Endothelial cell of umbilical vein (primary cell): ENCODE data around the gene CLEC16A. TPM values are rescaled to one million over a fixed set of nuclear protein-coding genes. Genes with fewer than 3 reads are reported as not detected.

ENCODE experiments used
- BruUV-seq: library from RNA; stranded (reverse); fragments of 400-500 nt; replicated peaks from 2 replicates; lab custom pipeline; 2021; lab: Mats Ljungman, UMichigan
- CTCF ChIA-PET: fragments of 300-600, 350-600 bp; sonication (Branson Sonifier 250); formaldehyde crosslinking; loops from one replicate; lab custom pipeline; 2021; ENCODE audit warnings: antibody characterized with exemption, inconsistent platforms; lab: Charles Lee
- POLR2A ChIA-PET: fragments of 300-600, 350-600 bp; sonication (Branson Sonifier 250); formaldehyde crosslinking; loops from one replicate; lab custom pipeline; 2021; ENCODE audit warnings: antibody characterized with exemption, inconsistent platforms; lab: Charles Lee
- DNase-seq: peaks from one replicate; pipeline ENCODE4 v3.0.0-alpha.2; 2011; ENCODE audit warnings: low read depth, low spot score
- FAIRE-seq: peaks from 2 replicates; lab custom pipeline; 2011; peaks lifted over from hg19 to GRCh38; lab: Jason Lieb, UNC
- H2AFZ ChIP-seq: 2 replicates; pipeline ENCODE4 v1.6.0; 2012; ENCODE audit warnings: low read depth, low read length, control low read depth, inconsistent platforms
- H3K27ac ChIP-seq: 2 replicates; pipeline ENCODE4 v1.5.1; 2011; ENCODE audit warnings: low read depth, mild to moderate bottlenecking, control low read depth, low read length, moderate library complexity; ENCODE audit not compliant: insufficient read depth
- H3K27me3 ChIP-seq, 2 experiments: 2 replicates each; pipeline versions ENCODE4 v1.6.0 to v1.6.1; 2011; ENCODE audit warnings: low read length in 2 of 2, mixed read lengths in 1 of 2; ENCODE audit not compliant: control insufficient read depth in 2 of 2, insufficient read depth in 2 of 2
- H3K36me3 ChIP-seq, 2 experiments: 2 replicates in 1 of 2; 3 replicates in 1 of 2; pipeline ENCODE4 v1.5.1; 2011; ENCODE audit warnings: low read length in 2 of 2, mild to moderate bottlenecking in 1 of 2, moderate library complexity in 1 of 2; ENCODE audit not compliant: control insufficient read depth in 2 of 2, insufficient read depth in 2 of 2; ENCODE audit errors: extremely low read depth in 1 of 2
- H3K4me1 ChIP-seq: 3 replicates; pipeline ENCODE4 v1.5.1; 2011; ENCODE audit warnings: mild to moderate bottlenecking, low read length; ENCODE audit not compliant: control insufficient read depth, insufficient read depth; ENCODE audit errors: extremely low read depth
- H3K4me2 ChIP-seq: 2 replicates; pipeline ENCODE4 v1.6.1; 2011; ENCODE audit warnings: low read length, control low read depth, mixed read lengths; ENCODE audit not compliant: insufficient read depth
- H3K4me3 ChIP-seq, 3 experiments: fragments of 200-600 bp in 1 of 3; sonication (generic), shearing (Covaris generic) in 1 of 3; replicated peaks in 1 of 3; 2 replicates each; pipeline ENCODE4 v1.5.1; 2011 to 2016; ENCODE audit warnings: control low read depth in 3 of 3, low read length in 3 of 3, mild to moderate bottlenecking in 2 of 3, inconsistent platforms in 1 of 3, low read depth in 1 of 3, moderate library complexity in 1 of 3; ENCODE audit not compliant: insufficient read depth in 1 of 3
- H3K79me2 ChIP-seq: 2 replicates; pipeline ENCODE4 v1.6.0; 2012; ENCODE audit warnings: low read length, inconsistent platforms; ENCODE audit not compliant: control insufficient read depth, insufficient read depth
- H3K9ac ChIP-seq: replicated peaks from 2 replicates; pipeline ENCODE3; 2011; ENCODE audit warnings: low read length, control low read depth; ENCODE audit not compliant: insufficient read depth; ENCODE audit errors: extremely low read depth
- H3K9me1 ChIP-seq: replicated peaks from 3 replicates; pipeline ENCODE4 v1.6.0; 2011; ENCODE audit warnings: mild to moderate bottlenecking, low read length; ENCODE audit not compliant: control insufficient read depth, insufficient read depth; ENCODE audit errors: extremely low read depth
- H3K9me3 ChIP-seq: replicated peaks from 2 replicates; pipeline ENCODE4 v1.5.1; 2012; ENCODE audit warnings: low read length, inconsistent platforms; ENCODE audit not compliant: control insufficient read depth, insufficient read depth
- H4K20me1 ChIP-seq: replicated peaks from 2 replicates; pipeline ENCODE3; 2011; ENCODE audit warnings: mild to moderate bottlenecking, low read length; ENCODE audit not compliant: control insufficient read depth, insufficient read depth; ENCODE audit errors: extremely low read depth
- GATA2 ChIP-seq: IDR thresholded peaks from 2 replicates; pipeline ENCODE4 v1.7.0; 2011; ENCODE audit warnings: low read depth, mild to moderate bottlenecking, moderate library complexity, mixed read lengths, low read length; ENCODE audit not compliant: insufficient read length, insufficient read depth
- JUN ChIP-seq: IDR thresholded peaks from 2 replicates; pipeline ENCODE4 v1.6.1; 2011; ENCODE audit warnings: borderline replicate concordance, low read depth; ENCODE audit not compliant: insufficient read length, insufficient read depth
- MYC ChIP-seq: IDR thresholded peaks from one replicate; pipeline ENCODE4 v1.6.1; 2011; ENCODE audit warnings: mild to moderate bottlenecking, low read depth, low read length
- POLR2AphosphoS5 ChIP-seq: IDR thresholded peaks from 2 replicates; pipeline ENCODE4 v1.6.1; 2012; ENCODE audit warnings: low read depth, mild to moderate bottlenecking, control low read depth, low read length, moderate library complexity; ENCODE audit not compliant: insufficient read depth
- dilution Hi-C: fragments of 300-500 bp; cut with MboI; formaldehyde crosslinking; loops from one replicate; pipeline ENCODE4 v1.15.0; 2019; ENCODE audit warnings: low sequenced_read_pairs; ENCODE audit not compliant: extremely low pct_ligation_motif_present
- intact Hi-C: fragments of 100-400 bp; cut with micrococcal nuclease; formaldehyde crosslinking; loops from one replicate; pipeline ENCODE4 v1.10.0; 2022
- polyA plus RNA-seq, 4 experiments: library from polyadenylated mRNA; depleted of rRNA in 3 of 4; stranded (reverse) in 3 of 4; unstranded in 1 of 4; fragments of >200 nt; gene quantifications; 2 replicates each; pipeline versions ENCODE4 v1.2.1 to v1.2.3, GENCODE V29; 2011 to 2012; ENCODE audit warnings: missing spikeins in 1 of 4
- total RNA-seq: library from RNA; stranded (reverse); gene quantifications from 2 replicates; pipeline ENCODE4 v1.2.3, GENCODE V29; 2021
- TF ChIP-seq, protein P1 (sequence below), 2 donors: IDR thresholded peaks; 1 replicate in 1 of 2; 2 replicates in 1 of 2; pipeline ENCODE4 v1.5.1; 2011; ENCODE audit warnings: low read length in 2 of 2, mild to moderate bottlenecking in 2 of 2, moderate library complexity in 2 of 2, control low read depth in 1 of 2, inconsistent platforms in 1 of 2, low read depth in 1 of 2; ENCODE audit not compliant: insufficient read depth in 1 of 2; ENCODE audit errors: extremely low read depth in 1 of 2

Gene CLEC16A
- total and polyA plus RNA-seq, 2 donors (not counting 3 experiments of a cell fraction or from before 2014, with no cell fraction given), result 11.4 to 23.3 TPM

DNA sequence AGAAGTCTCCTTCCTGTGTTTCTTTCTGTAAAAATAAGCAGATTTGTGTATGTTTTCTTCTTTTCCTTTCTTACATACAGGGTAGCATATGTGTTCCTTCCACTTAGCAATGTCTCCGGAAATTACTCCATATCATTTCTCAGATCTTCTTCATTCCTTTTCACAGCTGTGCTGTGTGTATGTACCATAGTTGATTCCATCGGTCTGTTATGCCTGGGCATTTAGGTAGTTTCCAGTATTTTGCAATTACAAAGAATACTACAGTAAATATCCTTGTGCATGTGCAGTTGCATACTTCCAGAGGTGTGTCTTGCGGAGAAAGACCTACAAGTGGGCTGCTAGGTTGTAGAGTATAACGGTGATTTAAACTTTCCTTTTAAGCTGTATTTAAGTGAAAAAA is 69.8 kb downstream of the CLEC16A start:
- Histone ChIP-seq H3K79me2 (no peaks in the 10 kb centered on the region), H4K20me1 (no peaks in the 10 kb centered on the region), H3K36me3 (no peaks in the 10 kb centered on the region), H3K4me1 (peaks cover 7% of the 10 kb centered on the region), H3K9me1 (no peaks in the 10 kb centered on the region), H3K27ac (no peak overlapping the region), H3K9ac (no peak overlapping the region), H3K9me3 (no peaks in the 10 kb centered on the region), H3K4me3 (no peak overlapping the region), H2AFZ (no peak overlapping the region), H3K4me2 (no peak overlapping the region), H3K27me3 (no peaks in the 10 kb centered on the region)
- no TSS peak for BruUV-seq
- CTCF ChIA-PET, result no interaction called here
- dilution Hi-C loops (no loop called here), intact Hi-C loops (no loop called here)
- TF ChIP-seq, protein P1, sequence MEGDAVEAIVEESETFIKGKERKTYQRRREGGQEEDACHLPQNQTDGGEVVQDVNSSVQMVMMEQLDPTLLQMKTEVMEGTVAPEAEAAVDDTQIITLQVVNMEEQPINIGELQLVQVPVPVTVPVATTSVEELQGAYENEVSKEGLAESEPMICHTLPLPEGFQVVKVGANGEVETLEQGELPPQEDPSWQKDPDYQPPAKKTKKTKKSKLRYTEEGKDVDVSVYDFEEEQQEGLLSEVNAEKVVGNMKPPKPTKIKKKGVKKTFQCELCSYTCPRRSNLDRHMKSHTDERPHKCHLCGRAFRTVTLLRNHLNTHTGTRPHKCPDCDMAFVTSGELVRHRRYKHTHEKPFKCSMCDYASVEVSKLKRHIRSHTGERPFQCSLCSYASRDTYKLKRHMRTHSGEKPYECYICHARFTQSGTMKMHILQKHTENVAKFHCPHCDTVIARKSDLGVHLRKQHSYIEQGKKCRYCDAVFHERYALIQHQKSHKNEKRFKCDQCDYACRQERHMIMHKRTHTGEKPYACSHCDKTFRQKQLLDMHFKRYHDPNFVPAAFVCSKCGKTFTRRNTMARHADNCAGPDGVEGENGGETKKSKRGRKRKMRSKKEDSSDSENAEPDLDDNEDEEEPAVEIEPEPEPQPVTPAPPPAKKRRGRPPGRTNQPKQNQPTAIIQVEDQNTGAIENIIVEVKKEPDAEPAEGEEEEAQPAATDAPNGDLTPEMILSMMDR (IDR thresholded peaks at IDR 0.05; ENCODE audit: extremely low read depth in 1 of 2, insufficient read depth in 1 of 2, low read depth in 1 of 2, low read length in 2 of 2), result no peak
- TF ChIP-seq MYC (no peak), POLR2AphosphoS5 (no peak), GATA2 (no peak)
- DNase-seq, result no peak
- FAIRE-seq, result no peak
- POLR2A ChIA-PET, result no interaction called here

DNA sequence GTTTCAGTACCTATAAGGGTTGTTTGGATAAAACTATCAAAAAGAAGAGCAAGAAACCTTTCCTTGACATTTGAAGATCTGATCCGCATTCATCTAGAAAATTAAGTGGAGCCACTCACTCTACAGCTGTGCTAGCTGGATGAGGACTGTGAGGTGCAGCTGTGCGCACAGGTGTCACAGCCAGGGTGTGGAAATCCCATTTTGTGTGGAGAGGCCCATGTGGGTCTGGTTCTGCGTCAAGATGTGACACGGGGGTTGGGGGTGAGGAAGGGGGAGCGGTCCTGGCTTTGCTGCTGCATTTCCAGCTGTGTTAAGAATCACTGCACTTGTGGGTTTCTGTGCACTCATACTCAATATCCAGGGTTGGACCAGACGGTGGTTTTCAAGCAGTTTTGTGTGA is 70.7 kb downstream of the CLEC16A start:
- DNase-seq (no peak), FAIRE-seq (no peak)
- Histone ChIP-seq H3K4me2 (no peak overlapping the region), H3K9ac (no peak overlapping the region), H4K20me1 (no peaks in the 10 kb centered on the region), H3K79me2 (no peaks in the 10 kb centered on the region), H3K4me1 (peaks cover 7% of the 10 kb centered on the region), H3K9me1 (no peaks in the 10 kb centered on the region), H3K9me3 (no peaks in the 10 kb centered on the region), H3K27ac (no peak overlapping the region), H3K36me3 (no peaks in the 10 kb centered on the region), H2AFZ (no peak overlapping the region), H3K4me3 (no peak overlapping the region), H3K27me3 (no peaks in the 10 kb centered on the region)
- intact Hi-C loops, result no loop called here
- POLR2A ChIA-PET, result no interaction called here
- CTCF ChIA-PET, result interaction anchor here (2.5 kb wide), 1 partner anchor 241 kb away, joined by 8 read pairs; the partner anchor contains the start of gene SOCS1
- BruUV-seq, result no TSS peak
- dilution Hi-C loops, result no loop called here
- TF ChIP-seq JUN, result no peak
- TF ChIP-seq, protein P1 (IDR thresholded peaks at IDR 0.05; ENCODE audit: extremely low read depth in 1 of 2, insufficient read depth in 1 of 2, low read depth in 1 of 2, low read length in 2 of 2), result no peak
